Inflammatory macrophage (primary cell): Measurements from ENCODE around the gene JUND.
A peak's percentile ranks its signal among the peaks of the same experiment; 100 is the strongest.

Experiments used
- DNase-seq, 2 donors: peaks; one replicate each; pipeline ENCODE4 v3.0.0-alpha.2; 2020 to 2022

The JUND gene

DNA sequence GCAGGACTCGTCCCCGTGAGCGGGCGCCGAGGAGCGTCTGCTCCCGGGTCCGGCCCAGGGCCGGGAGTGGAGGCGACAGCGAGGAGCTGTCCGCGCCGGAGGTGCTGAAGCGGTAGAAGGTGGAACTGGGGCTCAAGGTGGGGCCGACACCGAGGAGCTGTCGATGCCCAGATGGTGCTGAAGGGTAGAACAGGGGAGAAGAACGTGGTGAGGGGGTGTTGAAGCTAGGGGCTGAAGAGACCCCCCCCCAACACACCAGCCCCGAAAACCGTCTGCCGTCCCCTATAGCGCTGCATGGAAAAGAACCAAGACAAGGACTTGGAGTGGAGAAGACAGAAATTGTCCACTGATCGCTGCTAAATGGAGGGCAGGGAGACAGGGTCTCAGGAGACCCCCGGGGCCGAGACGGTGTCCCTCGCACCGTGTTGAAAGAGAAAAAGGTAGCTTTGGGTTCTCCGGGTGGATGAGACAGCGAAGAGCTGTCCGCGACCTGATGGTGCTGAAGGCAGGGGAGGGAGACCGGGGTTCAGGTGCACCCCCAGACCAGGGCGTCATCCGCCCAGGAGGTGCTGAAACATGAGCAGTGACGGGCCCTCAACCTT, 48.1 kb downstream of the JUND start:
- peak; percentile 26 to 50 for DNase-seq

DNA sequence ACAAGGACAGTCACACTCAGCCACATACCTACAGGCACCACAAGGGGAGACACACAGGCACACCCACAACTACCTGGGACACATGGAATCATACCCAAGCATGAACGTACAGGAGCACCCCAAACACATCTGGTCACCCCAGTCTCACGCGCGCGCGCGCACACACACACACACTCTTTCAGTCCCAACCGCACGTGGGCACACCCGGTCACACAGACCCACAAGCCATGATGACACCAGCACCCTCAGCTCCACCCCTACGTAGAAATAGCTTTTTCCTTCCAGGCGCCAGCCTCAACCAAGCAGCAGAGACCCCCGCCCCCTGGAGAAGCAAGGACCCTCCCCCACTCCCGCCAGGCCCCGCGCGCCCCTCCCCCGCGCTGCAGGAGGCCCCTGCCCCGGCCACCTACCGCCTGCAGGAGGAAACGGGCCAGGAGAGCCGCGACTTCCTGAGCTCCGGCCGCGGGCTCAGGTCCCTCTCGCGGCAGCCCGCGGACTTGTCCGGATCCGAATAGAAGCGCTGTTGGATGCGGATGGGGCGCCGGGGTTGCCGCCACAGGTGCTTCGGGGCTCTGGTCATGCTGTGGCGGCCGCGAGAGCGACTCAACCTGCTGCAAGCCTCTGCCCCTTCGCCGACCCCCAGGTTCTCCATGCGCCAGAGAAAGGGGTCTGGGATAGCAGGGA, 48.7 kb downstream of the JUND start:
- DNase-seq, result peak in 1 of 2 donors; percentile 18

DNA sequence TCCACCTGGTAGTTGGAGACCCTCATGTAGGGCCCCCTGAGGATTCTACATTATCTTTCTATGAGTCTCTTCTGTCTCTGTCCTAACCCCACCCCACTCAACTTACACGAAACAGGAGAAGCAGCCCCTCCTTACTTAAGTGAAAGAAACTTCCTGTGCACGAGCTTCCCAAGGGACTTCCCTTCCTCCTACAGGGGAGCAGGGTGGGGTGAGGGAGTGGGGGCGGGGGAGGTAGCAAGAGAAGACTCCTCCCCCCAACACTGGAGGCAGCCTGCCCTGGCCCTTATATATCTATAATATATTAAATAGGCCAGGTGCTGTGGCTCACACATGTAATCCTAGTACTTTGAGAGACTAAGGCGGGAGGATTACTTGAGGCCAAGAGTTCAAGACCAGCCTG, 49.6 kb downstream of the JUND start:
- peak; percentile 11 to 47 for DNase-seq

DNA sequence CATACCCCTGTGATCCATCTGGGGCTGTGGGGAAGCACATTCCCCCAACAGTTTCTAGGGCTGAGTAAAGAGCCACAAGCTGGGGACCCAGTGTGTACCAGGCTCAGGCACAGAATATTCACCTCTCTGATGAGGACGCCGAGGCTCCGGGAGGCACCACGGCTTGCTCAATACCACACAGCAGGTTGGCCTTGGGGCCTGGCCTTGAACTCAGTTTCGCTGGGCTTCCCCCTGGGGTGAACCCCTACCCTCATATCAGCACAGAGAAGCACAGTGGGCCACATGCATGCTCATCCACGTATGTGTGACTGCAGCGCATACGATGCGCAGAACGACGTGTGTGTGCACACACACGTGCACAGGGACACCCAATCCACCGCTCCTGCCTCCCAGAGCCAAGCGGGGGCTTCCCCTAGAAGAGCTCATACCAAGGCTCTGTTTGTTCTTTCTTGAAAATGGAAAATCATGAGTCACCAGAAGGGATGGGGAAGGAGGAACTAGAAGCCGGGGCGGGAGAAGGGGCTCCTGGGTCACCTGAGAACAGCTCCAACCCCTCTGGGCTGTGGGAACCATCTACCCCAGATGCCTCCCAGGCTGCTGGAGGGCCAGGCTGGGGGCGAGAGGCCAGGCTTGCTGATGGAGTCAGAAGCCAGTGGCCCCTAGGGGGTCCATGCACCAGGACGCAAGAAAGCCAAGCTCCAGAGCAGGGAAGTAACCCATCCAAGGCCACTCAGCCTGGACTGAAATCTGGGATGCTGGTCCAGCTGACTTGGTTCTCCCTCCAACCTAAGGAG, 50.3 kb downstream of the JUND start:
- peak; percentile 16 to 47 for DNase-seq

DNA sequence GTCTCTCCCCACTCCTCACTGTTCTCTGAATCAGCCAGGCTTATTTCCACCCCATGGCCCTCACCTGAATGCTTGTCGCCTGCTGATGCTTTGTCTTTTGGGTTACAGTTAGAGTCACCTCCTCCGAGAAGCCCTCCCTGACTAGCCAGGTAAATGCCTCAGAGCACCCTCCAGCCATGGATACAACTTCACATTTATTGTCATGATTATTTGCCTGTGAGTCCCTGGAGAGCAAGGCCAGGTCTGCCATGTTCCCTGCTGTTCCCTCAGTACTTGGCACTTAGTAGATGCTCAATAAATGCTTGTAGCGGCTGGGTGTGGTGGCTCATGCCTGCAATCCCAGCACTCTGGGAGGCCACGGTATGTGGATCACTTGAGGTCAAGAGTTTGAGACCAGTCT, 51.5 kb downstream of the JUND start:
- DNase-seq, result no peak
